Right atrium auricular region (tissue), 2 donors: ENCODE measurements around the gene ESPNL. TPM values are rescaled to one million over a fixed set of nuclear protein-coding genes. Genes with fewer than 3 reads are reported as not detected.
"Not testable (repeated sequence)": the region's sequence is repeated elsewhere in the genome, so short reads cannot be mapped to it uniquely, and the experiment has no call there.

ENCODE experiments used
- DNase-seq: peaks from one replicate; pipeline ENCODE4 v3.0.0-alpha.2; 2019; ENCODE audit warnings: low spot score
- H3K27ac ChIP-seq, 2 donors: fragments of 200-600 bp; sonication (generic); 1 replicate in 1 of 2; 2 replicates in 1 of 2; pipeline ENCODE4 v1.5.1; 2016 to 2019
- H3K27me3 ChIP-seq, 2 donors: fragments of 200-600 bp; sonication (generic); one replicate each; pipeline versions ENCODE4 v1.5.1 to v1.6.0; 2017 to 2019
- H3K36me3 ChIP-seq: fragments of 200-600 bp; sonication (generic); one replicate; pipeline ENCODE4 v1.5.1; 2016
- H3K4me1 ChIP-seq, 2 donors: fragments of 200-600 bp; sonication (generic); one replicate each; pipeline versions ENCODE4 v1.5.1 to v1.6.0; 2017 to 2019
- H3K4me3 ChIP-seq, 2 donors: fragments of 200-600 bp; sonication (generic); 1 replicate in 1 of 2; 2 replicates in 1 of 2; pipeline ENCODE4 v1.5.1; 2017 to 2019; ENCODE audit warnings: mild to moderate bottlenecking in 1 of 2, moderate library complexity in 1 of 2
- H3K9me3 ChIP-seq, 2 donors: fragments of 200-600 bp; sonication (generic); one replicate each; pipeline ENCODE4 v1.5.1; 2019
- total RNA-seq, 2 donors: library from RNA; depleted of rRNA; stranded (reverse); fragments of >200 nt; gene quantifications; one replicate each; pipeline ENCODE4 v1.1.0, GENCODE V29; 2016
- TF ChIP-seq, protein P1 (sequence below), 2 donors: fragments of 200-600 bp; sonication (generic); IDR thresholded peaks; one replicate each; pipeline ENCODE4 v1.5.1; 2019; ENCODE audit warnings: antibody characterized with exemption in 2 of 2

ESPNL gene, protein sequence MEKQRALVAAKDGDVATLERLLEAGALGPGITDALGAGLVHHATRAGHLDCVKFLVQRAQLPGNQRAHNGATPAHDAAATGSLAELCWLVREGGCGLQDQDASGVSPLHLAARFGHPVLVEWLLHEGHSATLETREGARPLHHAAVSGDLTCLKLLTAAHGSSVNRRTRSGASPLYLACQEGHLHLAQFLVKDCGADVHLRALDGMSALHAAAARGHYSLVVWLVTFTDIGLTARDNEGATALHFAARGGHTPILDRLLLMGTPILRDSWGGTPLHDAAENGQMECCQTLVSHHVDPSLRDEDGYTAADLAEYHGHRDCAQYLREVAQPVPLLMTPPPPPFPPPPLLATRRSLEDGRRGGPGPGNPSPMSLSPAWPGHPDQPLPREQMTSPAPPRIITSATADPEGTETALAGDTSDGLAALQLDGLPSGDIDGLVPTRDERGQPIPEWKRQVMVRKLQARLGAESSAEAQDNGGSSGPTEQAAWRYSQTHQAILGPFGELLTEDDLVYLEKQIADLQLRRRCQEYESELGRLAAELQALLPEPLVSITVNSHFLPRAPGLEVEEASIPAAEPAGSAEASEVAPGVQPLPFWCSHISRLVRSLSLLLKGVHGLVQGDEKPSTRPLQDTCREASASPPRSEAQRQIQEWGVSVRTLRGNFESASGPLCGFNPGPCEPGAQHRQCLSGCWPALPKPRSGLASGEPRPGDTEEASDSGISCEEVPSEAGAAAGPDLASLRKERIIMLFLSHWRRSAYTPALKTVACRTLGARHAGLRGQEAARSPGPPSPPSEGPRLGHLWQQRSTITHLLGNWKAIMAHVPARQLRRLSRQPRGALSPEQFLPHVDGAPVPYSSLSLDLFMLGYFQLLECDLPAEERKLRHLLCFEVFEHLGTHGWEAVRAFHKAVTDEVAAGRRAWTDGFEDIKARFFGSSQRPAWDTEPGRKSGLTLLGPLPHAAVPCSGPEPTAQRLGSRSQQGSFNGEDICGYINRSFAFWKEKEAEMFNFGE
- 1 to 10 TPM in 1 of 2 donors, under 1 TPM in 1; 0.26 to 2.0 TPM for total RNA-seq

DNA sequence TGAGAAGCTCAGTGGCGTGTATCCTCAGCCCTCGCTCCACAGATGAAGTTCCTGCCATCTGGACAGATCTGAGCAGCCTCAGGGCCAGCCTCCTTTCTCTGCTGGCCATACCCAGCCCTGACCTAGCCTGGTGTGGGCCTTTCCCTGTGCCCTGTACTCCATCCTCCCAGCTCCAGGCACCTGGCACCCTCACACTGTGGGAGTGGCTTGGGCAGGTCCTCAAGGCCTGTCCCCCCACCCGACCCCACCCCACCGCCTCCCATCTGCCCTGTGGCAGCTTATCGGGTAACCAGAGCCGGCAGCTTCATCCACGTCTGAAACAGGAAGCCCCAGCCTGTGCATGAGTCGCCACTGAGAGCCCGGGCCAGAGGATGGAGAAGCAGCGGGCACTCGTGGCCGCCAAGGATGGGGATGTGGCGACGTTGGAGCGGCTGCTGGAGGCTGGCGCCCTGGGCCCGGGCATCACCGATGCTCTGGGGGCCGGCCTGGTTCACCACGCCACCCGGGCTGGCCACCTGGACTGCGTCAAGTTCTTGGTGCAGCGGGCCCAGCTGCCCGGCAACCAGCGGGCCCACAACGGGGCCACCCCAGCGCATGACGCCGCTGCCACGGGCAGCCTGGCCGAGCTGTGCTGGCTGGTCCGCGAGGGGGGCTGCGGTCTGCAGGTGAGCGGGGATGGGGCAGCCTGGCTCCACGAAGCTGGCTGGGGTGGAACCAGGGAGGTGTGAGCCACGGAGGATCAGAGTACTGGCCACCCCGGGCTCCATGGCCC is at the start of gene ESPNL:
Gene ESPNL (plus strand): TSS at position 292 of the 772 bp plus-strand sequence. CDS start 80 bp downstream, at position 372.
- Histone ChIP-seq H3K27ac (no peak within 1 kb of the TSS), H3K9me3 (no peaks in the 10 kb centered on the region), H3K4me3 (no peak within 1 kb of the TSS), H3K36me3 (no peaks in the 10 kb centered on the region), H3K4me1 (peaks cover 0 to 9% of the 10 kb centered on the region in 2 donors), H3K27me3 (no peaks in the 10 kb centered on the region)
- TF ChIP-seq, protein P1, sequence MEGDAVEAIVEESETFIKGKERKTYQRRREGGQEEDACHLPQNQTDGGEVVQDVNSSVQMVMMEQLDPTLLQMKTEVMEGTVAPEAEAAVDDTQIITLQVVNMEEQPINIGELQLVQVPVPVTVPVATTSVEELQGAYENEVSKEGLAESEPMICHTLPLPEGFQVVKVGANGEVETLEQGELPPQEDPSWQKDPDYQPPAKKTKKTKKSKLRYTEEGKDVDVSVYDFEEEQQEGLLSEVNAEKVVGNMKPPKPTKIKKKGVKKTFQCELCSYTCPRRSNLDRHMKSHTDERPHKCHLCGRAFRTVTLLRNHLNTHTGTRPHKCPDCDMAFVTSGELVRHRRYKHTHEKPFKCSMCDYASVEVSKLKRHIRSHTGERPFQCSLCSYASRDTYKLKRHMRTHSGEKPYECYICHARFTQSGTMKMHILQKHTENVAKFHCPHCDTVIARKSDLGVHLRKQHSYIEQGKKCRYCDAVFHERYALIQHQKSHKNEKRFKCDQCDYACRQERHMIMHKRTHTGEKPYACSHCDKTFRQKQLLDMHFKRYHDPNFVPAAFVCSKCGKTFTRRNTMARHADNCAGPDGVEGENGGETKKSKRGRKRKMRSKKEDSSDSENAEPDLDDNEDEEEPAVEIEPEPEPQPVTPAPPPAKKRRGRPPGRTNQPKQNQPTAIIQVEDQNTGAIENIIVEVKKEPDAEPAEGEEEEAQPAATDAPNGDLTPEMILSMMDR (IDR thresholded peaks at IDR 0.05) = no peak
- DNase-seq = no peak

DNA sequence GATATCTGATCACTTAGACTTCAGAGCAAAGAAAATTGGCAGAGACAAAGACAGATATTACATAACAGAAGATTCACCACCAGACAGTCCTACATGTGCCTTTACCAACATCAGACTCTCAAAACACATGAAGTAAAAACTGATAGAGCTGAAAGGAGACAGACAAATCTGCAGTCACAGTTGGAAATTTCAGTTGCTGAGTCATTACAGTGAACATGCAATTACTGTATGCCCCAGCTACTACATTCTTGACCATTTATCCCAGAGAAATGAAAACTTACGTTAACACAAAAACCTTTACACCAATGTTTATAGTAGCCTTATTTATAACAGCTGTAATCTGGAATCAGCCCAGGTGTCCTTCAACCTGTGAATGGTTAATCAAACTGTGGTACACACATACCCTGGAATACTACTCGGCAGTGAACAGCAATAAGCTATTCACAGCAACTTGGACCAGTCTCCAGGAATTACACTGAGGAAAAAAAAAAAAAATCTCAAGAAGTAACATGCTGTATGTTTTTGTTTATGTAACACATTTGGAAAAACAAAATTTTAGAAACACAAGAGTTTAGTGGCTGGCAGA is 46.9 kb upstream of the ESPNL start:
- no peak overlapping the region for H3K4me3 ChIP-seq
- no peaks in the 10 kb centered on the region for H3K9me3 ChIP-seq
- no peak overlapping the region for H3K27ac ChIP-seq
- peaks cover 0 to under 1% of the 10 kb centered on the region in 2 donors for H3K4me1 ChIP-seq
- no peak for DNase-seq
- TF ChIP-seq, protein P1 (IDR thresholded peaks at IDR 0.05) = no peak
- H3K27me3 ChIP-seq = no peaks in the 10 kb centered on the region
- H3K36me3 ChIP-seq = no peaks in the 10 kb centered on the region

DNA sequence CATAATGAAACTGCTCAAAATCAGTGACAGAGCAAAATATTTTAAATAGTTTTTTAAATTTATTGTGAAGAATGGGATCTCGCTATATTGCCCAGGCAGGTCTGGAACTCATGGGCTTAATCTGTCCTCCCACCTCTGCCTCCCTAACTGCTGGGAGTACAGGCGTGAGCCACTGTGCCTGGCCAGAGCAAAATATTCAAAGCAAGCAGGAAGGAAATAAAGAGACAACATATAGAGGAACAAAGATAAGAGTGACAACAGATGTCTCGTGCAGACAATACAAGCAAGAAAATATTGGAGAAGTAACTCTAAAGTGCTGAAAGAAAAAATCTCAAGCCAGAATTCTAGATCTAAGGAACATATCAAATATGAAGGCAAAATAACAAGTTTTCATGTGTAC is 44.3 kb upstream of the ESPNL start:
- H3K4me3 ChIP-seq = no peak overlapping the region
- peaks cover 0 to 10% of the 10 kb centered on the region in 2 donors for H3K4me1 ChIP-seq
- no peak overlapping the region for H3K27ac ChIP-seq
- no peak for DNase-seq
- H3K9me3 ChIP-seq = no peaks in the 10 kb centered on the region
- no peaks in the 10 kb centered on the region for H3K27me3 ChIP-seq
- TF ChIP-seq, protein P1 (IDR thresholded peaks at IDR 0.05) = no peak
- H3K36me3 ChIP-seq = no peaks in the 10 kb centered on the region

DNA sequence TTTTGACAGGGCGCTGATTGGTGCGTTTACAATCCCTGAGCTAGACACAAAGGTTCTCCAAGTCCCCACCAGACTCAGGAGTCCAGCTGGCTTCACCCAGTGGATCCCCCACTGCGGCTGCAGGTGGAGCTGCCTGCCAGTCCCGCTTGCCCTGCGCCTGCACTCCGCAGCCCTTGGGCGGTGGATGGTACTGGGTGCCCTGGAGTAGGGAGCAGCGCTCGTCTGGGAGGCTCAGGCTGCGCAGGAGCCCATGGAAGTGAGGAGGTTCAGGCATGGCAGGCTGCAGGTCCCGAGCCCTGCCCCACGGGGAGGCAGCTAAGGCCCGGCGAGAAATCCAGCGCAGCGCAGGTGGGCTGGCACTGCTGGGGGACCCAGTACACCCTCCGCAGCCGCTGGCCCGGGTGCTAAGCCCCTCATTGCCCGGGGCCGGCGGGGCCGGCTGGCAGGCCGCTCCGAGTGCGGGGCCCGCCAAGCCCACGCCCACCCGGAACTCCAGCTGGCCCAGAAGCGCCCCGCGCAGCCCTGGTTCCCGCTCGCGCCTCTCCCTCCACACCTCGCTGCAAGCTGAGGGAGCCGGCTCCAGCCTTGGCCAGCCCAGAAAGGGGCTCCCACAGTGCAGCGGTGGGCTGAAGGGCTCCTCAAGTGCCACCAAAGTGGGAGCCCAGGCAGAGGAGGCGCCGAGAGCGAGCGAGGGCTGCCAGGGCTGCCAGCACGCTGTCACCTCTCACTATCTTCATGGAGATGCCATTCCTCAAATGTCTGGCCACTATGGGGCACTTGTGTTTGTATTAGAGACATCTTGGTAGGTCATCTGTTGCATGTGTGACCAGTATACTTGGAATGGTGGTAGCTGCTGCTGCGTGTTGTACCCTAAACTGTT is 42.2 kb upstream of the ESPNL start:
- DNase-seq, H3K9me3 ChIP-seq: not testable (repeated sequence)

DNA sequence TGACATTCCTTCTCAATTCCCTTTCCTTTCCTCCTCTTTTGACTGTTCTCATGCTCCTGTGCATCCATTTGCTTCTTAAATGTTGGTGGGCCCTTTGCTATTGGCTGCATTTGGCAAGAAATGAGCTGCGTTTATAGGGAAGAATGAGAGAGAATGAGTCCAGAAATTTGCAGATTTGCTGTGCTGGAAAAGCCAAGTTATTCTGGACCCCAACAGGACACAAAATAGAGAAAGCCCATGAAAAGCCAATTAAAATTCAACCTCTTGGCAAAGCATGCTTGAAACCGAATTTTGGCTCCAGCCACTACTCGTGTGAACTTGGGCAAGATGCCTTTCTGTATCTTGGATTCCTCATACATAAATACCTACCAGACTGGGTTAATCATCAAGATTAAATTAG is 40.6 kb upstream of the ESPNL start:
- DNase-seq = peak; percentile 9
- Histone ChIP-seq H3K27ac (peak overlapping the region in 1 of 2 donors; percentile 93), H3K9me3 (no peaks in the 10 kb centered on the region), H3K4me3 (no peak overlapping the region), H3K36me3 (no peaks in the 10 kb centered on the region), H3K4me1 (peaks cover 0 to 21% of the 10 kb centered on the region in 2 donors), H3K27me3 (no peaks in the 10 kb centered on the region)
- TF ChIP-seq, protein P1 (IDR thresholded peaks at IDR 0.05) = no peak

More for the DNA sequence above, 42.2 kb upstream of the ESPNL start:
- H3K27ac ChIP-seq, H3K36me3 ChIP-seq, H3K4me3 ChIP-seq, H3K27me3 ChIP-seq: not testable (repeated sequence)
- peaks cover 0 to 21% of the 10 kb centered on the region in 2 donors for H3K4me1 ChIP-seq
